CD14-positive monocyte (primary cell): ENCODE results near the gene STXBP2. TPM values are rescaled to one million over a fixed set of nuclear protein-coding genes. Genes with fewer than 3 reads are reported as not detected.

Experiments
- DNase-seq, 3 donors: peaks; one replicate each; pipeline ENCODE4 v3.0.0-alpha.2; 2011 to 2022
- H2AFZ ChIP-seq: 2 replicates; pipeline ENCODE4 v1.6.0; 2012; ENCODE audit warnings: mild to moderate bottlenecking, low read depth, low read length, inconsistent platforms; ENCODE audit not compliant: insufficient read depth, poor library complexity, severe bottlenecking
- H3K27ac ChIP-seq, 2 donors: 1 replicate in 1 of 2; 2 replicates in 1 of 2; pipeline ENCODE4 v1.5.1; 2012 to 2013; ENCODE audit warnings: low read length in 2 of 2, control low read depth in 1 of 2, inconsistent platforms in 1 of 2, low read depth in 1 of 2, mild to moderate bottlenecking in 1 of 2
- H3K27me3 ChIP-seq, 2 donors: one replicate each; pipeline versions ENCODE4 v1.6.0 to v1.6.1; 2011 to 2013; ENCODE audit warnings: low read length in 2 of 2; ENCODE audit not compliant: control insufficient read depth in 2 of 2, insufficient read depth in 2 of 2
- H3K36me3 ChIP-seq, 2 donors: replicated peaks in 1 of 2; 1 replicate in 1 of 2; 2 replicates in 1 of 2; pipeline versions ENCODE4 v1.5.1 to v1.6.1; 2012 to 2013; ENCODE audit warnings: low read length in 2 of 2, control low read depth in 1 of 2, inconsistent platforms in 1 of 2, mild to moderate bottlenecking in 1 of 2; ENCODE audit not compliant: insufficient read depth in 2 of 2, control insufficient read depth in 1 of 2
- H3K4me1 ChIP-seq, 2 donors: 1 replicate in 1 of 2; 2 replicates in 1 of 2; pipeline versions ENCODE4 v1.5.1 to v1.6.1; 2012 to 2013; ENCODE audit warnings: low read length in 2 of 2, control low read depth in 1 of 2, inconsistent platforms in 1 of 2, mild to moderate bottlenecking in 1 of 2, moderate library complexity in 1 of 2; ENCODE audit not compliant: insufficient read depth in 2 of 2, control insufficient read depth in 1 of 2
- H3K4me2 ChIP-seq: replicated peaks from 2 replicates; pipeline ENCODE3; 2012; ENCODE audit warnings: low read length, moderate library complexity, mild to moderate bottlenecking; ENCODE audit not compliant: poor library complexity, severe bottlenecking; ENCODE audit errors: extremely low read depth
- H3K4me3 ChIP-seq, 3 experiments: fragments of 200-600 bp in 1 of 3; sonication (generic) in 1 of 3; replicated peaks in 1 of 3; 1 replicate in 2 of 3; 2 replicates in 1 of 3; pipeline ENCODE4 v1.5.1; 2011 to 2013; ENCODE audit warnings: low read length in 3 of 3, mild to moderate bottlenecking in 3 of 3, control low read depth in 2 of 3, low read depth in 2 of 3, inconsistent platforms in 1 of 3, moderate library complexity in 1 of 3
- H3K79me2 ChIP-seq: 2 replicates; pipeline ENCODE4 v1.6.0; 2012; ENCODE audit warnings: mild to moderate bottlenecking, control low read depth, inconsistent platforms, low read length, moderate library complexity; ENCODE audit not compliant: insufficient read depth
- H3K9ac ChIP-seq: 2 replicates; pipeline ENCODE4 v1.6.0; 2017; ENCODE audit warnings: low read length, mild to moderate bottlenecking; ENCODE audit not compliant: insufficient read depth, poor library complexity, severe bottlenecking
- H3K9me3 ChIP-seq, 2 donors: replicated peaks in 1 of 2; 1 replicate in 1 of 2; 2 replicates in 1 of 2; pipeline versions ENCODE4 v1.5.1 to v1.6.1; 2012 to 2013; ENCODE audit warnings: low read length in 2 of 2, control low read depth in 1 of 2; ENCODE audit not compliant: control insufficient read depth in 1 of 2, insufficient read depth in 1 of 2
- H4K20me1 ChIP-seq: 2 replicates; pipeline ENCODE4 v1.6.0; 2012; ENCODE audit warnings: mild to moderate bottlenecking, low read length, control low read depth, moderate library complexity; ENCODE audit not compliant: insufficient read depth
- H3K27ac Mint-ChIP-seq, 7 donors: one replicate each; pipeline ENCODE4 v1.8.0; 2020; ENCODE audit warnings: mild to moderate bottlenecking in 7 of 7, mixed read lengths in 7 of 7, moderate library complexity in 6 of 7, inconsistent platforms in 2 of 7
- H3K27me3 Mint-ChIP-seq, 3 donors: one replicate each; pipeline ENCODE4 v1.8.0; 2021 to 2022; ENCODE audit warnings: low read depth in 3 of 3, mild to moderate bottlenecking in 3 of 3, mixed read lengths in 3 of 3, moderate library complexity in 3 of 3, inconsistent platforms in 1 of 3
- H3K36me3 Mint-ChIP-seq, 2 donors: one replicate each; pipeline ENCODE4 v1.8.0; 2020; ENCODE audit warnings: mixed read lengths in 2 of 2, inconsistent platforms in 1 of 2, mild to moderate bottlenecking in 1 of 2
- H3K4me1 Mint-ChIP-seq: one replicate; pipeline ENCODE4 v1.8.0; 2020; ENCODE audit warnings: mild to moderate bottlenecking, mixed read lengths
- H3K4me3 Mint-ChIP-seq, 2 donors: one replicate each; pipeline ENCODE4 v1.8.0; 2020; ENCODE audit warnings: mild to moderate bottlenecking in 2 of 2, mixed read lengths in 2 of 2, moderate library complexity in 1 of 2
- H3K9me3 Mint-ChIP-seq, 7 donors: one replicate each; pipeline ENCODE4 v1.8.0; 2020 to 2022; ENCODE audit warnings: mixed read lengths in 7 of 7, mild to moderate bottlenecking in 6 of 7, moderate library complexity in 6 of 7, inconsistent platforms in 2 of 7
- WGBS: methylation state at CpG from one replicate; pipeline ENCODE4 v1.1.5; 2013; ENCODE audit warnings: missing lambda C conversion rate; ENCODE audit not compliant: insufficient coverage; 5-methylcytosine and 5-hydroxymethylcytosine counted together
- intact Hi-C, 2 donors: fragments of 100-400 bp; cut with micrococcal nuclease; formaldehyde crosslinking; loops; one replicate each; pipeline versions ENCODE4 v1.15.0 to v1.15.1; 2023
- polyA plus RNA-seq, 3 donors: library from polyadenylated mRNA; depleted of rRNA in 1 of 3; unstranded in 2 of 3; stranded (reverse) in 1 of 3; fragments of 300-500 nt in 2 of 3; fragments of >200 nt in 1 of 3; fragmentation: Illumina TruSeq in 2 of 3; gene quantifications; 1 replicate in 2 of 3; 2 replicates in 1 of 3; pipeline ENCODE4 v1.2.3, GENCODE V29; 2012 to 2021
- TF ChIP-seq, protein P1 (sequence below): fragments of 200-600 bp; IDR thresholded peaks from one replicate; pipeline ENCODE4 v1.8.0; 2022; ENCODE audit warnings: antibody characterized with exemption, mild to moderate bottlenecking

Gene STXBP2
- polyA plus RNA-seq, 3 donors, result 249 to 846 (median 327) TPM

DNA sequence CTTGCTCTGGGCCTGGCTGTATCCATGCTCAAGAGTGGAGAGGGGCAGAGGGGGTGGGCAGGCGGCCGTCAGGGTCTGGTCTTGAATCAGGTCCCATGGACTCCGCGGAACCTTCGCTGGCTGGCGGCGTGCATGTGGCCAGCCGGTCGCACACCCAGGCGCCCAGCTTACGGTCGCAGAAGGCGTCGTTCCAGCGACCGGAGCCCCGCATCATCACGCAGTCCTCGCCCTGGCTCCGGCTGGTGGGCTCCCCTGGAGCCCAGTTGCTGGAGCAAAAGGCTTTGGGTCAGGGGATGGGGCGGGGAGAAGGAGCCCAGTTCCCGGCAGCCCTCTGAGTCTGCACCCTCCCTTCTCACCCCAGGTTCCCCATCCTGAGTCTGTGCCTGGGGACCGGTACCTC lies 52.3 kb downstream of the STXBP2 start:
- peak in 1 of 3 donors; percentile 11 for DNase-seq
- peaks cover 10 to 17% of the 10 kb centered on the region in 2 donors for H3K36me3 Mint-ChIP-seq
- H3K27ac Mint-ChIP-seq, result peak overlapping the region in 1 of 7 donors; percentile 5
- Histone ChIP-seq H2AFZ (peak overlapping the region; percentile 69), H3K79me2 (peaks cover 6% of the 10 kb centered on the region), H3K27me3 (no peaks in the 10 kb centered on the region), H3K9me3 (no peaks in the 10 kb centered on the region), H3K4me3 (peak overlapping the region in 2 of 3 experiments; percentile 27 to 54), H3K4me1 (peaks cover 14 to 15% of the 10 kb centered on the region in 2 donors), H3K4me2 (peak overlapping the region; percentile 65), H3K9ac (no peak overlapping the region), H4K20me1 (peaks cover 9% of the 10 kb centered on the region), H3K27ac (no peak overlapping the region), H3K36me3 (peaks cover 2 to 11% of the 10 kb centered on the region in 2 donors)
- intact Hi-C loops, result loop anchor here in 1 of 2 donors (5.0 kb wide), 1 partner anchor 108 kb away; no protein-coding TSS in a partner anchor
- peak overlapping the region; percentile 53 to 79 for H3K4me3 Mint-ChIP-seq
- peaks cover 3 to 7% (median 3%) of the 10 kb centered on the region in 3 donors for H3K27me3 Mint-ChIP-seq
- H3K9me3 Mint-ChIP-seq, result peaks cover 0 to 5% (median 0%) of the 10 kb centered on the region in 7 donors
- 26% methylated on average over 18 of the region's 23 CpGs for WGBS
- peaks cover 29% of the 10 kb centered on the region for H3K4me1 Mint-ChIP-seq
- TF ChIP-seq, protein P1, sequence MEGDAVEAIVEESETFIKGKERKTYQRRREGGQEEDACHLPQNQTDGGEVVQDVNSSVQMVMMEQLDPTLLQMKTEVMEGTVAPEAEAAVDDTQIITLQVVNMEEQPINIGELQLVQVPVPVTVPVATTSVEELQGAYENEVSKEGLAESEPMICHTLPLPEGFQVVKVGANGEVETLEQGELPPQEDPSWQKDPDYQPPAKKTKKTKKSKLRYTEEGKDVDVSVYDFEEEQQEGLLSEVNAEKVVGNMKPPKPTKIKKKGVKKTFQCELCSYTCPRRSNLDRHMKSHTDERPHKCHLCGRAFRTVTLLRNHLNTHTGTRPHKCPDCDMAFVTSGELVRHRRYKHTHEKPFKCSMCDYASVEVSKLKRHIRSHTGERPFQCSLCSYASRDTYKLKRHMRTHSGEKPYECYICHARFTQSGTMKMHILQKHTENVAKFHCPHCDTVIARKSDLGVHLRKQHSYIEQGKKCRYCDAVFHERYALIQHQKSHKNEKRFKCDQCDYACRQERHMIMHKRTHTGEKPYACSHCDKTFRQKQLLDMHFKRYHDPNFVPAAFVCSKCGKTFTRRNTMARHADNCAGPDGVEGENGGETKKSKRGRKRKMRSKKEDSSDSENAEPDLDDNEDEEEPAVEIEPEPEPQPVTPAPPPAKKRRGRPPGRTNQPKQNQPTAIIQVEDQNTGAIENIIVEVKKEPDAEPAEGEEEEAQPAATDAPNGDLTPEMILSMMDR, result no peak

DNA sequence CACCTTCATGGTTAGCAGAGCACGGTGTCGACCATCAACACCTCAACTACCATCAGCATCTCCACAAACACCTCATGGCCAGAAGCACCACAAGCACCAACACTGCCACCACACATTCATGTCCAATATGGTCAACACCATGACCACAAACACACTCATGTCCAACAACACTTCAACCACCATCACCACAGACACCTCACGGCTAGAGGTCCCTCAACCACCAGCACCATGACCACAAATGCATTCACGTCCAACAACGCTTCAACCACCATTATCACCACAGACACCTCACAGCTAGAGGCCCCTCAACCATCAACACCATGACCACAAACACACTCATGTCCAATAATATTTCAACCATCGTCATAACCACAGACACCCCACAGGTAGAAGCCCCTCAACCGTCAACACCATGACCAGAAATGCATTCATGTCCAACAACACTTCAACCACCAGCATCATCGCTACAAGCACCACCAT lies 53.9 kb downstream of the STXBP2 start:
- no peaks in the 10 kb centered on the region for H4K20me1 ChIP-seq
- peaks cover 3 to 4% of the 10 kb centered on the region in 2 donors for H3K36me3 Mint-ChIP-seq
- no peaks in the 10 kb centered on the region for H3K79me2 ChIP-seq
- TF ChIP-seq, protein P1, result no peak
- no peaks in the 10 kb centered on the region for H3K27me3 ChIP-seq
- H3K27ac Mint-ChIP-seq, result no peak overlapping the region
- no peak overlapping the region for H3K4me2 ChIP-seq
- H3K27me3 Mint-ChIP-seq, result peaks cover 3 to 7% (median 3%) of the 10 kb centered on the region in 3 donors
- no peak overlapping the region for H3K4me3 Mint-ChIP-seq
- intact Hi-C loops, result no loop called here
- 95% methylated on average over 8 of the region's 8 CpGs for WGBS
- no peaks in the 10 kb centered on the region for H3K9me3 ChIP-seq
- H3K4me3 ChIP-seq, result no peak overlapping the region
- H3K4me1 Mint-ChIP-seq, result peaks cover 29% of the 10 kb centered on the region
- DNase-seq, result no peak
- H2AFZ ChIP-seq, result no peak overlapping the region
- H3K4me1 ChIP-seq, result peaks cover 19 to 24% of the 10 kb centered on the region in 2 donors
- H3K27ac ChIP-seq, result no peak overlapping the region
- peaks cover 0 to 5% (median 0%) of the 10 kb centered on the region in 7 donors for H3K9me3 Mint-ChIP-seq
- H3K36me3 ChIP-seq, result peaks cover 0 to under 1% of the 10 kb centered on the region in 2 donors
- no peak overlapping the region for H3K9ac ChIP-seq
